ENCODE data around the gene PARD3. TPM values are rescaled to one million over a fixed set of nuclear protein-coding genes. Genes with fewer than 3 reads are reported as not detected.

PARD3 gene
- total RNA-seq, 1 experiment from 2014 or later = 154 TPM

- POLR2A ChIA-PET (ENCODE audit: unreplicated experiment) = no interaction called here
Measured at GRCh38 chr10:34231441-34232180, 583.5 kb downstream of the PARD3 start.

GRCh38 chr10:34229917-34230316 lies 585.2 kb downstream of the PARD3 start:
- ChIA-PET POLR2A (ENCODE audit: unreplicated experiment) (no interaction called here), CTCF (interaction anchor here (0.7 kb wide), 1 partner anchor 923 kb away, joined by 4 read pairs; no protein-coding TSS in a partner anchor)
- TF ChIP-seq EZH2 (IDR thresholded peaks at IDR 0.05; ENCODE audit: low read length, unreplicated experiment) = no peak
- no peak for TF ChIP-seq EZH2phosphoT487 (IDR thresholded peaks at IDR 0.05; ENCODE audit: borderline replicate concordance, low read length)
- TF ChIP-seq CTCF (conservative IDR thresholded peaks at IDR 0.05; ENCODE audit: low read depth, low read length) = no peak
- no TSS peak for BruUV-seq (replicated peaks)
- H3K9me3 ChIP-seq (ENCODE audit: low read length) = no peaks in the 10 kb centered on the region
- no peak overlapping the region for H3K4me2 ChIP-seq (ENCODE audit: low read length)
- DNase-seq (no peak), ATAC-seq (no peak)
- H3K27me3 ChIP-seq (ENCODE audit: low read length) = no peaks in the 10 kb centered on the region
- no peak overlapping the region for H3K4me3 ChIP-seq (ENCODE audit: low read length)
- H3K27ac ChIP-seq (ENCODE audit: low read length) = no peak overlapping the region
- H4K20me1 ChIP-seq (ENCODE audit: low read length) = no peaks in the 10 kb centered on the region
- no peaks in the 10 kb centered on the region for H3K9me2 ChIP-seq (replicated peaks; ENCODE audit: low read length)
- H2AFZ ChIP-seq (ENCODE audit: low read length) = no peak overlapping the region
- intact Hi-C loops (cut with micrococcal nuclease) = no loop called here
- H3K9ac ChIP-seq (ENCODE audit: low read length) = no peak overlapping the region
- H3K79me2 ChIP-seq (ENCODE audit: low read length) = no peaks in the 10 kb centered on the region
- H3K36me3 ChIP-seq (ENCODE audit: low read depth, low read length) = no peaks in the 10 kb centered on the region
- H3K4me1 ChIP-seq (ENCODE audit: insufficient read depth, low read length) = peaks cover 15% of the 10 kb centered on the region
- peaks cover 1% of the 10 kb centered on the region for H3F3A ChIP-seq (ENCODE audit: low read length, unreplicated experiment)

More at GRCh38 chr10:34231441-34232180, 583.5 kb downstream of the PARD3 start:
- CTCF ChIA-PET = no interaction called here
- Histone ChIP-seq H3K9ac (ENCODE audit: low read length) (no peak overlapping the region), H3K79me2 (ENCODE audit: low read length) (no peaks in the 10 kb centered on the region), H3K9me2 (replicated peaks; ENCODE audit: low read length) (no peaks in the 10 kb centered on the region), H3K27me3 (ENCODE audit: low read length) (no peaks in the 10 kb centered on the region), H3K4me1 (ENCODE audit: insufficient read depth, low read length) (peaks cover 21% of the 10 kb centered on the region), H3K27ac (ENCODE audit: low read length) (no peak overlapping the region), H3F3A (ENCODE audit: low read length, unreplicated experiment) (peaks cover 4% of the 10 kb centered on the region), H3K4me3 (ENCODE audit: low read length) (no peak overlapping the region), H3K9me3 (ENCODE audit: low read length) (no peaks in the 10 kb centered on the region), H3K36me3 (ENCODE audit: low read depth, low read length) (no peaks in the 10 kb centered on the region), H4K20me1 (ENCODE audit: low read length) (no peaks in the 10 kb centered on the region), H2AFZ (ENCODE audit: low read length) (no peak overlapping the region), H3K4me2 (ENCODE audit: low read length) (no peak overlapping the region)
- no TSS peak for BruUV-seq (replicated peaks)
- no peak for ATAC-seq
- intact Hi-C loops (cut with micrococcal nuclease) = no loop called here
- TF ChIP-seq CTCF (conservative IDR thresholded peaks at IDR 0.05; ENCODE audit: low read depth, low read length) (no peak), EZH2 (IDR thresholded peaks at IDR 0.05; ENCODE audit: low read length, unreplicated experiment) (no peak)
- DNase-seq = no peak

- H3K27ac ChIP-seq (ENCODE audit: low read length) = no peak overlapping the region
Measured at GRCh38 chr10:34228066-34228465, 587.0 kb downstream of the PARD3 start.

More at GRCh38 chr10:34228066-34228465, 587.0 kb downstream of the PARD3 start:
- TF ChIP-seq CTCF (conservative IDR thresholded peaks at IDR 0.05; ENCODE audit: low read depth, low read length) = no peak
- no peak for TF ChIP-seq EZH2 (IDR thresholded peaks at IDR 0.05; ENCODE audit: low read length, unreplicated experiment)
- no peak for TF ChIP-seq EZH2phosphoT487 (IDR thresholded peaks at IDR 0.05; ENCODE audit: borderline replicate concordance, low read length)
- H3K4me3 ChIP-seq (ENCODE audit: low read length) = no peak overlapping the region
- POLR2A ChIA-PET (ENCODE audit: unreplicated experiment) = no interaction called here
- H3K4me1 ChIP-seq (ENCODE audit: insufficient read depth, low read length) = peaks cover 11% of the 10 kb centered on the region; the same call in 1 of the 2 replicates
- no peaks in the 10 kb centered on the region for H3K36me3 ChIP-seq (ENCODE audit: low read depth, low read length)
- no peak for ATAC-seq
- no peak overlapping the region for H2AFZ ChIP-seq (ENCODE audit: low read length)
- CTCF ChIA-PET = no interaction called here
- H3K9me3 ChIP-seq (ENCODE audit: low read length) = no peaks in the 10 kb centered on the region
- H3K9ac ChIP-seq (ENCODE audit: low read length) = no peak overlapping the region
- H3K27me3 ChIP-seq (ENCODE audit: low read length) = no peaks in the 10 kb centered on the region
- no peaks in the 10 kb centered on the region for H4K20me1 ChIP-seq (ENCODE audit: low read length)
- intact Hi-C loops (cut with micrococcal nuclease) = no loop called here
- no peaks in the 10 kb centered on the region for H3F3A ChIP-seq (ENCODE audit: low read length, unreplicated experiment)
- no peak overlapping the region for H3K4me2 ChIP-seq (ENCODE audit: low read length)
- no TSS peak for BruUV-seq (replicated peaks)
- H3K9me2 ChIP-seq (replicated peaks; ENCODE audit: low read length) = no peaks in the 10 kb centered on the region
- no peaks in the 10 kb centered on the region for H3K79me2 ChIP-seq (ENCODE audit: low read length)
- DNase-seq = no peak
